GM12892 (cell line): ENCODE data around the gene VPS13D.

Source experiments
- POLR2A ChIP-seq: IDR thresholded peaks from 2 replicates; pipeline ENCODE4 v1.6.1; 2011; ENCODE audit warnings: low read depth, low read length, control low read depth
- TAF1 ChIP-seq: IDR thresholded peaks from 2 replicates; pipeline ENCODE4 v1.6.1; 2011; ENCODE audit warnings: low read depth, mild to moderate bottlenecking, control low read depth, low read length, borderline replicate concordance

DNA sequence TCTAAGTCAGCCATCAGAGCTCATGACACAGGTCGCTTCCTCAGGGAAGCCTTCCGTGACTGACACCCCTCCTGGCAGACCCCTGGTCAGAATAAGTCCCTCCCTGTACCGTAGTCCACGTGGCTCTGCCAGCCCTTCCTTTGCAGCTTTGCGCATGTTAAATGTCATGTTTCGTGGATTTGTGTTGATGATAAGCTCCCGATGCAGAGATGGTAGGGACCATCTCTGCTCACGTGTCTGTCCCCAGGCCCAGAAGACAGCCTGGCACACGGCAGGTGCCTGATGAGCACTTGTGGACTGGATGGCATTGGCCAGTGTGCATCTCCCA is 312.3 kb downstream of the VPS13D start:
- TF ChIP-seq POLR2A = no peak
- TF ChIP-seq TAF1 = no peak
